Amygdala (tissue), 56 donors: ENCODE measurements around the gene TRMT11.
"Not testable (repeated sequence)": the region's sequence is repeated elsewhere in the genome, so short reads cannot be mapped to it uniquely, and the experiment has no call there.

Experiments used
- DNase-seq, 56 donors: peaks; one replicate each; lab custom pipeline; 2025; lab: John Stamatoyannopoulos, UW

TRMT11 gene

DNA sequence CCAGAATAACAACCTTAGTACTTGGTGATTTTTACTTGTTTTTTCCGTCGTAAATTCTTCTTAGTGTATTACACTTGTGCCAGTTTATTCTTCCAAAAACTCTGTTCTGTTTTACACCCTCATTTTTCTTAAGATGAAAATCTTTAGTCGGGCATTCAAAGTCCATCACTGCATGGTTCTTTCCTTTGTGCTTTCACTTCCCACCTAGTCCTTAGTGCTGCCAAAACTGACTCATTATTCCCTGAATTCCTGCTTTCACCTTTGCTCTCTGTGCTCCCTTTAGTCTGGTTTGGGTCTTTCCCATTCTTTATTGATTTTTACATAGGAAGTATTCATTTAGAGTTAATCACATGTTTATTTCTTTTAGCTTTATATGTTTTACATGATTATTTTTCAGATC is 3.3 kb downstream of the TRMT11 start:
- DNase-seq = no peak

DNA sequence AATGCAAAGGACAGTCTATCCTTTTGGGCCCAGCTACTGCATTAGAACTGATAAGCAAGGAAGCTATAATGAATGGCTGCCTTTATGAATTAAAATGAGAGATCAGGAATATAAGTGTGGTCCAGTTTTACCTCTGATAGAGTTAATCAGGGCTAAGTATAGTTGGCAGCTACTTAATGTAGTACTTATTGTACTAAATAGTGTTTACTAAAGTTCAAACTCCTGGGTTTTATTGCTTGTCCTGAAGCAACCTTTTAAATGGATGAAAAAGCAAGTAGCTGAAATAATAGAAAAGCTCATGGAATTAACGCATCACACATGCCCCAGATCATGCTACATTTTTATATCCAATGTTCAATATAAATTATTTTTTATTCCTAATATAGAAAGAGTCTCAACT is 5.3 kb downstream of the TRMT11 start:
- DNase-seq = no peak

- no peak for DNase-seq
These were observed 8.5 kb downstream of the TRMT11 start for GRCh38 chr6:125994670-125995488.

DNA sequence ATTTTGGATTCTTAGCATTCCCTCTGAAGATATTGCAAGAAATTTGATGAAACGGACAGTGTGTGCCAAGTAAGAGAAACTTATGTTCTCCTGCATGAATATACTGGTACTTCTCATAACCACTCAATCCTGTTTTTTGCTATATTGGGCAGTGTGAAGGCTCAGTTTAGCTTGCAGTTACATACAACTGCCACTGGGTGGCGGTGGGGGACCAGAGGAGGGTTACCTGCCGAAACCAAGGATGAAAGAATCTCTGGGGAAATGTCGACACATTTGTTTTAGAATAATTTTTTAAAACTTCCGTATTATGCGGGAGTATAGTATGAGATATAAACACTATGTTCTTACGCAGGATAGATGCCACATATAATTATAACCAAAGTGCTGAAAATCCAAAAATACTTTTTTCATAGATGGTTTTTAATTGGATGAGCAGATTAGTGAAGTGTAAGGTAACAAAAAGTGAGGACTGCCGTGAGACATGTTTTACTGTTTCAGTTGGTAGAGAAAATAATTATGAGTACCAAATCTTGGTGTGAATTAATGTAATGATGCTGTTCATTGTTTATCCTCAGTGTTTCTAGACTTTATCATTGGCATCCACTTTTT is 9.7 kb downstream of the TRMT11 start:
- peak in 39 of 56 donors; percentile 3 to 69 (median 30) for DNase-seq

GRCh38 chr6:126002755-126003679 is 16.7 kb downstream of the TRMT11 start:
- DNase-seq = no peak

- DNase-seq = no peak
These were observed 21.5 kb downstream of the TRMT11 start for GRCh38 chr6:126007800-126008199.

GRCh38 chr6:126010040-126010439 is 23.7 kb downstream of the TRMT11 start:
- no peak for DNase-seq

DNA sequence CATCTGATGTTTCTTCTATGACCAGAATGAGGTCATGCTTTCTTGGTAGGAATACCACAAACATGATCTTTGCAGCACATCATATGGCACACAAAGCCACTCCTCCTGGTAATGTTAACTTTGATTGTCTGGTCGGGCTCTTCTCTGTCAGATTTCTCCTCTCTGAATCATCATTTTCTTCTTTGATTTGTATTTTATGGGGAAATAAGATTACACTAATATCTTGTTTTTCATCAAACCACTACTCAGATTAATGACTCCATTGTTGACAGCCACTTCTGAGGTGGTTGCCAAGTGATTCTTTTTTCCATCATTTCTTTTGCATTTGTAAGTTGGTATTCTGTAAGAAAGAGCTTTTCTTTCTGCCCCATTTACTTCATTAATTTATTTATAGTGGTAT is 29.5 kb downstream of the TRMT11 start:
- DNase-seq = no peak

DNA sequence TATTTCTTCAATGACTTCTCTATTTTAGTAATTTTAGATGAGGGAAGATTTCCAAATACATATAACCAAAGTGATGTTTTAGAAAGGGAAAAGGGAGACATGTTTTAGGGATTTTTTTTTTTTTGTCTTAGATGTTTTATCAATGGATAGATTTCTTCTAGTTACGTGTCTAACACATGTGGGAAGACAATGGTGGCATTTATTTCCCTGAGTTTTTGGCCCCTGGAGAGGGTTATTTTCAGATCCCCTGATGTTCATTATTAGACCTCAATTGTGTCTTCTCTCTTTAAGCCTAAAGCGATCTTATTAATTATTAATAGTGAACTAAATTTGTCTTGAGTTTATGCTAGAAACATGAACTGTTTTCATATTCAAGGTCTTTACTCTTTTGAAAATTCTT is 30.3 kb downstream of the TRMT11 start:
- no peak for DNase-seq

DNA sequence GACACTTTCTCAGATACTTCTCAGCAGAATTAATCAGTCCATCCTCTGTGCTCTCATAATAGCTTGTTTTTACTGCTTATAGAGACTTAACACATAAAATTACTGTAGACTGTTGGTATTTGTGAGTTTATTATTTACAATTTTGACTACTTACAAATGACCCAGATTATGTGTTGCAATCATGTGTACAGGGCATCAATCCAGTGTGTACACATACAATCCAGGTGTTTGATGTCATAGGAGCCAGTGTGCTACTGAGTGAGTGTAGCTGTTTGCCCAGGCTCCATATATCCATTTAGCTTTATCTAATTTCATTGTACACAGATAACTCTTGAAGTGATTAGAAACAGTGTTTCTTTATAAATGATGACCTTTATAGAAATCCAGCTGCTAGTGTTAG is 31.3 kb downstream of the TRMT11 start:
- DNase-seq = no peak

- DNase-seq = no peak
These were observed 34.1 kb downstream of the TRMT11 start for GRCh38 chr6:126020305-126021050.

DNA sequence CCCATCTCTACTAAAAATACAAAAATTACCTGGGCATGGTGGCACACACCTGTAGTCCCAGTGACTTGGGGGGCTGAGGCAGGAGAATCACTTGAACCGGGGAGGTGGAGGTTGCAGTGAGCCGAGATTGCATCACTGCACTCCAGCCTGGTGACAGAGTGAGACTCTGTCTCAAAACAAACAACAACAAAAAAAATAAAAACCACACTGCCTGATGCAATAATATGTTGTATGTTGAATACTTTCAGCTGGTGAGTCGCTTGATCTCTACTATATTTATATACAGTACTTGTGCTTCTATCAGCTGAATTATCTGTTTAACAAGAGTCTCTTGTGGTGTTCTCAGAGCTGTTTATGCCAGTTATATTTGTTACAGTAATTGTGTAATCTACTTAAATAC is 37.1 kb downstream of the TRMT11 start:
- DNase-seq = not testable (repeated sequence)

- no peak for DNase-seq
These were observed 39.7 kb downstream of the TRMT11 start for GRCh38 chr6:126026001-126026400.

DNA sequence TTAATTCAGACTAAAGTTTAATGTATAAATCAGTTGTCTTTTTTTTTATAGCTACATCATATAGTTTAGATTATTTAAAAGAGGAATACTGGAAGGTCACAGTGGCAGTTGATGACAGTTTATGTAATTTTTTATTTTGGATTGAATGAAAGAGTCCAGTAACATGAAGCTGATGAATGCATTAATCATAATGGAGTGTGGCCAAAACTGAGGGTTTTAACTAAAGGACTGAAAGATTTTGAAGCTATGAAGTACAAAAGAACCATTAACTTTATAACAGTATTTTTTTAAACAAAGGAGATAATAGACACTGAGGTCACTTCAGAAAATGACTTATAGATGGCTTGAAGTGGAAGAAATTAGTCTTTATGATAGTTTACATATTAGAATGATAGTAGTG is 41.3 kb downstream of the TRMT11 start:
- no peak for DNase-seq

- DNase-seq = no peak
These were observed 43.7 kb downstream of the TRMT11 start for GRCh38 chr6:126030045-126030444.

GRCh38 chr6:126033696-126034095 is 47.4 kb downstream of the TRMT11 start:
- DNase-seq = peak in 6 of 56 donors; percentile 4 to 17 (median 11)

DNA sequence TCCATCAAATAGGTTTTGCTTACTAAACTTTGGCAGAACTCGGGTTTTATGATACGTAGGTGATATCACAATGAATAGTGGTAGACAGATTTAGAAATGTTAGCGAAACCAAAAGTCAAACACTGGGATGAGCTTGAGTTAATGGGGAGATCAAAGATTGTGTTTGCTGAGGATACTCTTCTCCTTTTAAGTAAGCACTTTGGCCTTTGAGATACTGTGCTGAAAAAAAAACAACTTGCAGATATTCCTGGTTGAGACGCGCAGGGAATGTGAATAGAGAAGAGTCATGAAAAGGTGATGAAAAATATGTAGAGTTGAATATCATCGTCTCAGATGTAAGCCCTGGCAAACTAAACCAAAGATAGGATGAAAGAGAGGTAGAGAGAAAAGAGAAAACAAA is 48.3 kb downstream of the TRMT11 start:
- DNase-seq = no peak

DNA sequence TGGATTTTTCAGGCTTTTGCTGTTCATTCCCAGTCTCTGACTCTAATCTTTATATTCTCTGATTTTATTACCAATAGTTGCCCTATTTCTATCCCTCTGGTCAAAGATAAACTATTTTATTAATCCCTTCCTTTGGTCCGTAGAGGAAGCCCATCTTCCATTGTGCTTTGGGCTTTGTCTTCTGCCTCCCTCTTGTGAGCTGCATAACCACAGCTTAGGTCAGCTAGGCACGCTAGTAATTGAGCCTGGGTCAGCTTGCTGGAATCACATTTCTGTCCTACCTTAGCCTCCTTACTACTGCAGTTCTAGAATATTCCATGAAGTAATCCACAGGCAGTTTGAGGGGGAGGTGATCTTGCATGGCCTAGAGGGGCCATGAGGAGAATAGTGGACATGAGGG is 49.4 kb downstream of the TRMT11 start:
- DNase-seq = no peak

DNA sequence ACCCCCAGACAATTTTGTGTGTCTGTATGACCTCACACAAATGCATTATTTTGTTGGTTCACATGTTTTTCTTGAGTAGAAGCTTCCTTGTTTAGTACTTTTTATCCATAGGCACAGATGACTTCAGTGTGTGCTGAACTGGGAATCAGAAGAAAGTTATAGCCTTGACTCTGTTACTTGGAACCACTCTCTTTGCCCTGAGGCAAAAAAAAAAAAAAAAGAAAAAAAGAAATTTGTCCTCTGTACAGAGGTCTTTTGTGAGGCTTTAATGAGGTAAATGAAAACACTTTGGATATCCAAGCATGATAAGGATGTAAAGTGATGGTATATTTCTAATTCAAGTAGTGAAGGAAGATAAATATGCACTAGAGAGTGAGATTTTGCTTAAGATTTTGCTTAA is 51.9 kb downstream of the TRMT11 start:
- no peak for DNase-seq

DNA sequence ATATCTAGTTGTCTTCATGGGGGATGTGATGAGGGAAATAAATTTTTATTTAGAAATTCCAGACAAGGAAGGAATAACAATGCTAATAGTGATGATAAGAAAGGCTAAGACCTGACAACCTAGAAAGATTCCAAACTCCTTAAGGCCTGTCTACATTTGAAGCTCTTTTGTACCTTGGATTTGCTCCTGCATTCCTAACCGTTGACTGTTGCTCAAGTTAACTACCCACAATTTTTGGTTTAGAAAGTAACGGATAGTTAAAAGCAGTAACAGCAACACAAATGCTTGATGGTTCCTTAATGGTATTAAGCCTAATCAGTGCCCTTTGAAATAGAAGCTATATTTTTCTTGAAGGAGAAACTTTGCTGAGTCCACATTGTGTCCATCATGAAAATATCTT is 52.9 kb downstream of the TRMT11 start:
- no peak for DNase-seq
